SK-N-SH treated with all-trans-retinoic acid at 6 μM for 48 hours (cell line): ENCODE data around the gene KIF13A.

Experiments
- ATAC-seq: fragments of 200-7000 bp; cut with Tn5 transposase; 3 replicates; pipeline ENCODE4 v1.9.1; 2020; ENCODE audit warnings: mild to moderate bottlenecking, moderate library complexity
- ARNTL ChIP-seq: fragments of 450-650 bp; formaldehyde crosslinking; IDR thresholded peaks from 2 replicates; pipeline ENCODE4 v1.5.0; 2020; ENCODE audit warnings: low read depth, mild to moderate bottlenecking, moderate library complexity, borderline replicate concordance
- BACH2 ChIP-seq: fragments of 250-450 bp; sonication (Bioruptor Pico); IDR thresholded peaks from 2 replicates; pipeline ENCODE4 v1.9.0; 2021; ENCODE audit warnings: mild to moderate bottlenecking, borderline replicate concordance
- CSDC2 ChIP-seq: fragments of 250-450 bp; sonication (Bioruptor Pico); IDR thresholded peaks from 2 replicates; pipeline ENCODE4 v1.5.0; 2020; ENCODE audit warnings: mild to moderate bottlenecking, moderate library complexity
- ESRRG ChIP-seq: fragments of 250-450 bp; sonication (Bioruptor Pico); IDR thresholded peaks from 2 replicates; pipeline ENCODE4 v1.6.1; 2021; ENCODE audit warnings: mild to moderate bottlenecking
- GLIS3 ChIP-seq: fragments of 250-450 bp; sonication (Bioruptor Pico); IDR thresholded peaks from 2 replicates; pipeline ENCODE4 v1.5.0; 2020; ENCODE audit warnings: mild to moderate bottlenecking, moderate library complexity
- ISL1 ChIP-seq: fragments of 250-450 bp; sonication (Bioruptor Pico); IDR thresholded peaks from 2 replicates; pipeline ENCODE4 v2.1.2; 2022; ENCODE audit warnings: mild to moderate bottlenecking, moderate library complexity
- OSR1 ChIP-seq: fragments of 250-450 bp; sonication (Bioruptor Pico); IDR thresholded peaks from 2 replicates; pipeline ENCODE4 v1.8.0; 2022; ENCODE audit warnings: moderate library complexity, mild to moderate bottlenecking, inconsistent platforms
- RARB ChIP-seq: fragments of 250-450 bp; sonication (Bioruptor Pico); IDR thresholded peaks from 2 replicates; pipeline ENCODE4 v1.8.0; 2021; ENCODE audit warnings: mild to moderate bottlenecking, moderate library complexity
- SNAI2 ChIP-seq: fragments of 250-450 bp; sonication (Bioruptor Pico); IDR thresholded peaks from 2 replicates; pipeline ENCODE4 v1.5.0; 2020; ENCODE audit warnings: mild to moderate bottlenecking, moderate library complexity
- TCF4 ChIP-seq: fragments of 250-450 bp; sonication (Bioruptor Pico); IDR thresholded peaks from 2 replicates; pipeline ENCODE4 v1.8.0; 2021; ENCODE audit warnings: mild to moderate bottlenecking, moderate library complexity, borderline replicate concordance
- TOX ChIP-seq: fragments of 250-450 bp; sonication (Bioruptor Pico); IDR thresholded peaks from 2 replicates; pipeline ENCODE4 v1.8.0; 2021; ENCODE audit warnings: mild to moderate bottlenecking, moderate library complexity, borderline replicate concordance
- ZC3H10 ChIP-seq: fragments of 250-450 bp; sonication (Bioruptor Pico); IDR thresholded peaks from 2 replicates; pipeline ENCODE4 v1.5.1; 2021; ENCODE audit warnings: mild to moderate bottlenecking, moderate library complexity
- ZFP30 ChIP-seq: fragments of 450-650 bp; formaldehyde crosslinking; IDR thresholded peaks from 2 replicates; pipeline ENCODE4 v1.5.0; 2022; ENCODE audit warnings: mild to moderate bottlenecking, moderate library complexity
- ZNF565 ChIP-seq: fragments of 450-650 bp; formaldehyde crosslinking; conservative IDR thresholded peaks from 2 replicates; pipeline ENCODE4 v1.5.0; 2020; ENCODE audit warnings: low read depth, mild to moderate bottlenecking, moderate library complexity
- ZNF70 ChIP-seq: fragments of 450-650 bp; formaldehyde crosslinking; IDR thresholded peaks from 2 replicates; pipeline ENCODE4 v1.5.0; 2020; ENCODE audit warnings: mild to moderate bottlenecking, moderate library complexity
- TF ChIP-seq, protein P1 (sequence below): fragments of 250-450 bp; sonication (Bioruptor Pico); IDR thresholded peaks from 2 replicates; pipeline ENCODE4 v1.8.0; 2020; ENCODE audit warnings: mild to moderate bottlenecking, moderate library complexity, borderline replicate concordance
- TF ChIP-seq, protein P2 (sequence below): fragments of 250-450 bp; sonication (Bioruptor Pico); IDR thresholded peaks from 2 replicates; pipeline ENCODE4 v1.5.1; 2021; ENCODE audit warnings: mild to moderate bottlenecking, moderate library complexity
- TF ChIP-seq, protein P3 (sequence below): fragments of 250-450 bp; sonication (Bioruptor Pico); IDR thresholded peaks from 2 replicates; pipeline ENCODE4 v1.8.0; 2021; ENCODE audit warnings: low read depth, mild to moderate bottlenecking, moderate library complexity, borderline replicate concordance
- TF ChIP-seq, protein P4 (sequence below): fragments of 250-450 bp; sonication (Bioruptor Pico); IDR thresholded peaks from 2 replicates; pipeline ENCODE4 v1.5.0; 2020; ENCODE audit warnings: mild to moderate bottlenecking, moderate library complexity
- TF ChIP-seq, protein P5 (sequence below): fragments of 250-450 bp; sonication (Bioruptor Pico); IDR thresholded peaks from 2 replicates; pipeline ENCODE4 v1.5.1; 2020; ENCODE audit warnings: low read depth, mild to moderate bottlenecking, moderate library complexity

The KIF13A gene

DNA sequence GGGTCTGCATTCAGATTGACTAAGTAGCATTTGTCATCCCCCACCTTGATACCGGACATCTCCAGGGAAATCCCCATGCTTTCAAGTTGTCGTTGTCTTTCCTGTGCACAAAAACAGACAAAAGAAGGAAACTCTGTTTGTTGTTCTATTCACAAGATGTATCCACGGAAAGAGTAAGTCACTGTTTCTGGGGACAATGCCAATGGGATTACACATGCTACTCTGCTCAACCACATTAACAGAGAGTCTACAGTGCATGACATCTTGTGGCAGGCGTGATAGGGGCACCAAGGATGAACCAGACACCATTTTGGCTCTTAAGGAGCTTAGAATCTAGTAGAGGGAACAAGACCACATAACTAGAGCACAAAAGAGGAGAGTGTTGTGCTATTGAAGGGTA is 156.3 kb downstream of the KIF13A start (continued):
- TF ChIP-seq ZFP30, result no peak

DNA sequence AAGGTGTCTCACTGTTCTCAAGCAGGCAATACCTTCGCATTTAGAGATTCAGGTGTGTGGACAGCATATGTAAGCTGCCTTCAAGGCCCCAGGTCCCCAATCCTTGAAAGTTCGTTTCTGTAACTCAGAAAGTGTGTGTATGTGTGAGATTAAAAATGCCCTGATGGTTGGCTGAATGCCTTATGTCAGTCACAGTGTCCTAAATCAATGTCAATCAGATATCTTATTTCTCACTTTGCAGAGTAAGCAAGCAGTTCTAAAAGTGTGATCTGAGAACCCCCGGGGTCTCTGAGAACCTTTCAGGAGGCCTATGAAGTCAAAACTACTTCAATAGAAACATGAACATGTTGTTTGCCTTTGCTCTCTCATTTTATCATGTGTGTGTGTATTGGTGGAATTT is 157.5 kb downstream of the KIF13A start:
- no peak for ATAC-seq
- TF ChIP-seq RARB (CRISPR knock-in tag), result no peak
- no peak for TF ChIP-seq OSR1
- TF ChIP-seq CSDC2 (CRISPR knock-in tag), result no peak
- TF ChIP-seq, protein P1, sequence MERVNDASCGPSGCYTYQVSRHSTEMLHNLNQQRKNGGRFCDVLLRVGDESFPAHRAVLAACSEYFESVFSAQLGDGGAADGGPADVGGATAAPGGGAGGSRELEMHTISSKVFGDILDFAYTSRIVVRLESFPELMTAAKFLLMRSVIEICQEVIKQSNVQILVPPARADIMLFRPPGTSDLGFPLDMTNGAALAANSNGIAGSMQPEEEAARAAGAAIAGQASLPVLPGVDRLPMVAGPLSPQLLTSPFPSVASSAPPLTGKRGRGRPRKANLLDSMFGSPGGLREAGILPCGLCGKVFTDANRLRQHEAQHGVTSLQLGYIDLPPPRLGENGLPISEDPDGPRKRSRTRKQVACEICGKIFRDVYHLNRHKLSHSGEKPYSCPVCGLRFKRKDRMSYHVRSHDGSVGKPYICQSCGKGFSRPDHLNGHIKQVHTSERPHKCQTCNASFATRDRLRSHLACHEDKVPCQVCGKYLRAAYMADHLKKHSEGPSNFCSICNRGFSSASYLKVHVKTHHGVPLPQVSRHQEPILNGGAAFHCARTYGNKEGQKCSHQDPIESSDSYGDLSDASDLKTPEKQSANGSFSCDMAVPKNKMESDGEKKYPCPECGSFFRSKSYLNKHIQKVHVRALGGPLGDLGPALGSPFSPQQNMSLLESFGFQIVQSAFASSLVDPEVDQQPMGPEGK (CRISPR knock-in tag), result no peak
- TF ChIP-seq GLIS3 (CRISPR knock-in tag), result no peak
- TF ChIP-seq, protein P2, sequence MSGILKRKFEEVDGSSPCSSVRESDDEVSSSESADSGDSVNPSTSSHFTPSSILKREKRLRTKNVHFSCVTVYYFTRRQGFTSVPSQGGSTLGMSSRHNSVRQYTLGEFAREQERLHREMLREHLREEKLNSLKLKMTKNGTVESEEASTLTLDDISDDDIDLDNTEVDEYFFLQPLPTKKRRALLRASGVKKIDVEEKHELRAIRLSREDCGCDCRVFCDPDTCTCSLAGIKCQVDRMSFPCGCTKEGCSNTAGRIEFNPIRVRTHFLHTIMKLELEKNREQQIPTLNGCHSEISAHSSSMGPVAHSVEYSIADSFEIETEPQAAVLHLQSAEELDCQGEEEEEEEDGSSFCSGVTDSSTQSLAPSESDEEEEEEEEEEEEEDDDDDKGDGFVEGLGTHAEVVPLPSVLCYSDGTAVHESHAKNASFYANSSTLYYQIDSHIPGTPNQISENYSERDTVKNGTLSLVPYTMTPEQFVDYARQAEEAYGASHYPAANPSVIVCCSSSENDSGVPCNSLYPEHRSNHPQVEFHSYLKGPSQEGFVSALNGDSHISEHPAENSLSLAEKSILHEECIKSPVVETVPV (CRISPR knock-in tag), result no peak
- no peak for TF ChIP-seq ZNF565 (CRISPR knock-in tag)
- TF ChIP-seq, protein P3, sequence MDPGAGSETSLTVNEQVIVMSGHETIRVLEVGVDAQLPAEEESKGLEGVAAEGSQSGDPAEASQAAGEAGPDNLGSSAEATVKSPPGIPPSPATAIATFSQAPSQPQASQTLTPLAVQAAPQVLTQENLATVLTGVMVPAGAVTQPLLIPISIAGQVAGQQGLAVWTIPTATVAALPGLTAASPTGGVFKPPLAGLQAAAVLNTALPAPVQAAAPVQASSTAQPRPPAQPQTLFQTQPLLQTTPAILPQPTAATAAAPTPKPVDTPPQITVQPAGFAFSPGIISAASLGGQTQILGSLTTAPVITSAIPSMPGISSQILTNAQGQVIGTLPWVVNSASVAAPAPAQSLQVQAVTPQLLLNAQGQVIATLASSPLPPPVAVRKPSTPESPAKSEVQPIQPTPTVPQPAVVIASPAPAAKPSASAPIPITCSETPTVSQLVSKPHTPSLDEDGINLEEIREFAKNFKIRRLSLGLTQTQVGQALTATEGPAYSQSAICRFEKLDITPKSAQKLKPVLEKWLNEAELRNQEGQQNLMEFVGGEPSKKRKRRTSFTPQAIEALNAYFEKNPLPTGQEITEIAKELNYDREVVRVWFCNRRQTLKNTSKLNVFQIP (CRISPR knock-in tag), result no peak
- TF ChIP-seq ZNF70 (CRISPR knock-in tag), result no peak
- no peak for TF ChIP-seq ESRRG
- TF ChIP-seq, protein P4, sequence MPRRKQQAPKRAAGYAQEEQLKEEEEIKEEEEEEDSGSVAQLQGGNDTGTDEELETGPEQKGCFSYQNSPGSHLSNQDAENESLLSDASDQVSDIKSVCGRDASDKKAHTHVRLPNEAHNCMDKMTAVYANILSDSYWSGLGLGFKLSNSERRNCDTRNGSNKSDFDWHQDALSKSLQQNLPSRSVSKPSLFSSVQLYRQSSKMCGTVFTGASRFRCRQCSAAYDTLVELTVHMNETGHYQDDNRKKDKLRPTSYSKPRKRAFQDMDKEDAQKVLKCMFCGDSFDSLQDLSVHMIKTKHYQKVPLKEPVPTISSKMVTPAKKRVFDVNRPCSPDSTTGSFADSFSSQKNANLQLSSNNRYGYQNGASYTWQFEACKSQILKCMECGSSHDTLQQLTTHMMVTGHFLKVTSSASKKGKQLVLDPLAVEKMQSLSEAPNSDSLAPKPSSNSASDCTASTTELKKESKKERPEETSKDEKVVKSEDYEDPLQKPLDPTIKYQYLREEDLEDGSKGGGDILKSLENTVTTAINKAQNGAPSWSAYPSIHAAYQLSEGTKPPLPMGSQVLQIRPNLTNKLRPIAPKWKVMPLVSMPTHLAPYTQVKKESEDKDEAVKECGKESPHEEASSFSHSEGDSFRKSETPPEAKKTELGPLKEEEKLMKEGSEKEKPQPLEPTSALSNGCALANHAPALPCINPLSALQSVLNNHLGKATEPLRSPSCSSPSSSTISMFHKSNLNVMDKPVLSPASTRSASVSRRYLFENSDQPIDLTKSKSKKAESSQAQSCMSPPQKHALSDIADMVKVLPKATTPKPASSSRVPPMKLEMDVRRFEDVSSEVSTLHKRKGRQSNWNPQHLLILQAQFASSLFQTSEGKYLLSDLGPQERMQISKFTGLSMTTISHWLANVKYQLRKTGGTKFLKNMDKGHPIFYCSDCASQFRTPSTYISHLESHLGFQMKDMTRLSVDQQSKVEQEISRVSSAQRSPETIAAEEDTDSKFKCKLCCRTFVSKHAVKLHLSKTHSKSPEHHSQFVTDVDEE (CRISPR knock-in tag), result no peak
- TF ChIP-seq ISL1 (CRISPR knock-in tag), result no peak
- no peak for TF ChIP-seq ZFP30
- TF ChIP-seq ZC3H10, result no peak
- TF ChIP-seq BACH2 (CRISPR knock-in tag), result no peak
- TF ChIP-seq TCF4 (CRISPR knock-in tag), result no peak

DNA sequence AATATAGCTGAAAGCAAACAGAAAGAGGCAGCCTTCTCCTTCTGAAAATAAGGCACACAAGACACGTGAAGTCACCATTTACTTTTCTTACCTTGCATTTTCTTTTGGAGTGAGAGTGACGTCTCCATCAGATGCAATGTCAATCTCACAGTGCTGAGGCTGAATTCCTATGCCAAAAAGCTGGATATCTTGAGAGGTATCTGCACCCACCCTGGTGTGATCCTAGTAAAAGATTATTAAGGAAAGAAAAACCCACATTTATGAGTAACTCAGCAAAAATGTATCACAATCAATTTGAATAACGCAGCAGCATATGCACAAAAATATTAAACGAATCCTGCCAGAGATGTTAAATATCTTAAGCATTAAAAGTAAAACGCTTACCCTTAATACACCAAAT is 159.3 kb downstream of the KIF13A start:
- TF ChIP-seq TCF4 (CRISPR knock-in tag), result no peak
- TF ChIP-seq, all 23 proteins: peak for 0
- peak; percentile 59 for ATAC-seq

DNA sequence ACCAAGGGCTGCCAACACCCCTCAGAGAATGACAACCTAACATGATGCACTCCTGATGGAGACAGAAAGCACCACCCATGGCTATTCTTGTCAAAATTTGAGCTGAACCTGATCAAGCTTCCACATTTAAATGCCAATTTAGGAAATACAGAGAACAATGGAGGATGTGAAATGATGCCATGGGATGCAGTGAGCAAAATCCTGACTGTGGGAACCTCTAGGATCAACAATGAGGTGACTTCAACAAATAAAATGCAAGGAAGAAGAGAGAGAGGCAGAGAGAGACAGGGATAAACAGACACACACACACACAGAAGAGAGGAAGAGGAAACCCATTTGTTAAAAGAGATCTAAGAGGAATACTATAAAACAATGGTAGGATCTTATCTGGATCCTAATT is 161.1 kb downstream of the KIF13A start:
- no peak for ATAC-seq
- TF ChIP-seq, protein P5, sequence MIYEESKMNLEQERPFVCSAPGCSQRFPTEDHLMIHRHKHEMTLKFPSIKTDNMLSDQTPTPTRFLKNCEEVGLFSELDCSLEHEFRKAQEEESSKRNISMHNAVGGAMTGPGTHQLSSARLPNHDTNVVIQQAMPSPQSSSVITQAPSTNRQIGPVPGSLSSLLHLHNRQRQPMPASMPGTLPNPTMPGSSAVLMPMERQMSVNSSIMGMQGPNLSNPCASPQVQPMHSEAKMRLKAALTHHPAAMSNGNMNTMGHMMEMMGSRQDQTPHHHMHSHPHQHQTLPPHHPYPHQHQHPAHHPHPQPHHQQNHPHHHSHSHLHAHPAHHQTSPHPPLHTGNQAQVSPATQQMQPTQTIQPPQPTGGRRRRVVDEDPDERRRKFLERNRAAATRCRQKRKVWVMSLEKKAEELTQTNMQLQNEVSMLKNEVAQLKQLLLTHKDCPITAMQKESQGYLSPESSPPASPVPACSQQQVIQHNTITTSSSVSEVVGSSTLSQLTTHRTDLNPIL, result no peak
- TF ChIP-seq ZC3H10 (no peak), ZNF565 (CRISPR knock-in tag) (no peak), GLIS3 (CRISPR knock-in tag) (no peak), TOX (CRISPR knock-in tag) (no peak), SNAI2 (no peak), ZNF70 (CRISPR knock-in tag) (no peak), BACH2 (CRISPR knock-in tag) (no peak), CSDC2 (CRISPR knock-in tag) (no peak), ARNTL (CRISPR knock-in tag) (no peak), ESRRG (no peak)
- TF ChIP-seq, protein P3 (CRISPR knock-in tag), result no peak
- TF ChIP-seq, protein P1 (CRISPR knock-in tag), result no peak
- TF ChIP-seq, protein P2 (CRISPR knock-in tag), result no peak
